GM06990 (cell line): ENCODE measurements around the gene S100A16.

Experiments used
- DNase-seq: peaks from one replicate; pipeline ENCODE4 v3.0.0-alpha.2; 2011; ENCODE audit not compliant: insufficient read length; ENCODE audit errors: extremely low read depth
- H3K27me3 ChIP-seq: replicated peaks from 2 replicates; pipeline ENCODE4 v1.6.0; 2011; ENCODE audit warnings: low read length; ENCODE audit not compliant: control insufficient read depth, insufficient read depth
- H3K36me3 ChIP-seq: 2 replicates; pipeline ENCODE4 v1.5.1; 2011; ENCODE audit warnings: low read length; ENCODE audit not compliant: control insufficient read depth, insufficient read depth
- H3K4me3 ChIP-seq: replicated peaks from 2 replicates; pipeline ENCODE4 v1.5.1; 2011; ENCODE audit warnings: low read depth, mild to moderate bottlenecking, control low read depth, low read length
- TF ChIP-seq, protein P1 (sequence below): IDR thresholded peaks from 2 replicates; pipeline ENCODE4 v1.5.1; 2011; ENCODE audit warnings: low read length, control low read depth, mild to moderate bottlenecking, inconsistent platforms; ENCODE audit not compliant: insufficient read depth, poor library complexity, severe bottlenecking

S100A16 gene

DNA sequence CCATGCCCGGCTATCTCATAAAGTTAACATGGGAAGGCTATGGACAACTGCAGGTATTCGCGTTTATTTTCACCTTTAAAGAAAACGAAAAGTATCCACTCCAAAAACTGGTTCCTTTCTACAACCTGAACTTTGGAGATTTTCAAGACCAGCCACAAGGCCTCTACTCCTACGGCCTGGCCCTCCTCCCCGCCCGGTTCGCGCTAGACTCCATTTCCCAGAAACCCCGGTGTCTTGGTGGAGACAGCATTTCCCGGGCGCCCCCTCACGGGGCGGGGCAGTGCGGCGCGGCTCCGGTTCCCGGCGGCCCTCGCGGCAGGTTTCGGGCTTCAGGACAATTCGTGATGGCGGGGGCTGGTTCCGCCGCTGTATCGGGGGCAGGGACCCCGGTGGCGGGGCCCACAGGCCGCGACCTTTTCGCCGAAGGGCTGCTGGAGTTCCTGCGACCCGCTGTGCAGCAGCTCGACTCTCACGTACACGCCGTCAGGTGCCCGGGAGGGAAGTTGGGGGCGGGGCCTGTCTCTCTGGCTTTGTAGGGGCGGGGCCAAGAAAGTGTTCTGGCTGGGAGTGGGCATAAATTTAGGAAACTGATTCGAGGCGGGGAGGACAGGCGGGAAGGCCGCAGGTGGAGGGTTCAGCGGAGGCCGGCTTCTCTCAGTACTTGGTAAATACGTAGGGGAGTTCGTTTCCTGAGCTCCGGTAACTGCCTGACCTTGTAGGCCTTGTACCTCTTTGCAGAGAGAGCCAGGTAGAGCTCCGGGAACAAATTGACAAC, 45.6 kb upstream of the S100A16 start, which contains the start of gene SNAPIN:
Gene SNAPIN, plus strand, starts transcription at position 304 of the 775 bp plus-strand sequence. Its CDS starts 41 bp downstream, at position 345.
- Histone ChIP-seq H3K27me3 (no peaks in the 10 kb centered on the region), H3K36me3 (peaks cover 16% of the 10 kb centered on the region), H3K4me3 (peak within 1 kb of the TSS; percentile 85)
- TF ChIP-seq, protein P1, sequence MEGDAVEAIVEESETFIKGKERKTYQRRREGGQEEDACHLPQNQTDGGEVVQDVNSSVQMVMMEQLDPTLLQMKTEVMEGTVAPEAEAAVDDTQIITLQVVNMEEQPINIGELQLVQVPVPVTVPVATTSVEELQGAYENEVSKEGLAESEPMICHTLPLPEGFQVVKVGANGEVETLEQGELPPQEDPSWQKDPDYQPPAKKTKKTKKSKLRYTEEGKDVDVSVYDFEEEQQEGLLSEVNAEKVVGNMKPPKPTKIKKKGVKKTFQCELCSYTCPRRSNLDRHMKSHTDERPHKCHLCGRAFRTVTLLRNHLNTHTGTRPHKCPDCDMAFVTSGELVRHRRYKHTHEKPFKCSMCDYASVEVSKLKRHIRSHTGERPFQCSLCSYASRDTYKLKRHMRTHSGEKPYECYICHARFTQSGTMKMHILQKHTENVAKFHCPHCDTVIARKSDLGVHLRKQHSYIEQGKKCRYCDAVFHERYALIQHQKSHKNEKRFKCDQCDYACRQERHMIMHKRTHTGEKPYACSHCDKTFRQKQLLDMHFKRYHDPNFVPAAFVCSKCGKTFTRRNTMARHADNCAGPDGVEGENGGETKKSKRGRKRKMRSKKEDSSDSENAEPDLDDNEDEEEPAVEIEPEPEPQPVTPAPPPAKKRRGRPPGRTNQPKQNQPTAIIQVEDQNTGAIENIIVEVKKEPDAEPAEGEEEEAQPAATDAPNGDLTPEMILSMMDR, result no peak
- peak; percentile 94 for DNase-seq

DNA sequence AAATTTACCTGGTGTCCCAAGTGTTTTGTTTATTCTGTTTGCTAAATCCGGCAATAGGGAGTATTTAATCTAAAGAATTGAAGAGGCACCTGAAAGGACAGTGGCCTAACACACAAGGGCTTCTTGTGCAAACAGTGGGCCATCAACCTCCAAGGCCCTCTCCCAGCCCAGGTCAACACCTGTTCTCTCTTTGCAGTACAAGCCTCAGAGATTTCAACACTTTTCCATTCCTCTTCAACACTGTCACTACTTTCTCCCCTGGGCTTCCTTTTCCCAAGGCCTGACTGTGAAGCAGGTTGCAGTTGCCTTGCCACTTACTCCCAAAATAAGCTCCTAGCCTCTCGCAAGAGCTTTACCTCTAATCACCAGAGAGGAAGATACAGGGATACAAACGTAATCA, 42.4 kb upstream of the S100A16 start:
- H3K27me3 ChIP-seq, result no peaks in the 10 kb centered on the region
- no peak for DNase-seq
- H3K36me3 ChIP-seq, result no peaks in the 10 kb centered on the region
- TF ChIP-seq, protein P1, result no peak
- no peak overlapping the region for H3K4me3 ChIP-seq

DNA sequence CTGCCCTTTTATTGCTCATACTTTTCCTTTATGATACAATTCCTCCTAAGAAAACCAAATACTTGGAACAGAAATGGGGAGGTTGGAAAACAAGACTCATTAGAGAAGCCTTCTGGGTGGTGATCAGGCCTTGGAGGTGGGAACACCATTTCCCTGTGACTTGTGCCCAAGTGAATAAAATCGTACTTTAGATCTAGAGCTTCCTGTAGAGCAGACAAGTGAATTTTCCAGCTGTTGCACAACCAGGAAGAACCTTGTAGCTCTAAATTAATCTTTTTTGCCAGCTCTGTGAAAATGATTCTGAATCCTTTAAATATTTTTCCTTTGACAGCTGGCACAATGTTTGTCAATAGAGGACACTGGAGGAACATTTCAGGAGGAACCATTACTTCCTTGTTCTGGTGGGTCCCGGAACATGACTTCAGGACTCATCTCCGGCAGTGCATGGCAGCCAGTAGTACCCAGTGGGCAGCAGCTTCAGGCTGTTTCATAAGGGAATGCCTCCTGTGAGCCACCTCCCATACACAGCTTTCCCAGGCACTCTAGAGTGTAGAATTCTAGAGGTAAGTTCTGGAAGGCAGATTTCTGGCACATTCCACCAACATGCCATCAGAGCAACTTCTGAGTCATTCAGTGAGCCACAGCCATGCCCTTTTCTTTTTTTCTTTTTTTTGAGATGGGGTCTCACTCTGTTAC, 40.0 kb upstream of the S100A16 start:
- Histone ChIP-seq H3K36me3 (no peaks in the 10 kb centered on the region), H3K4me3 (no peak overlapping the region), H3K27me3 (no peaks in the 10 kb centered on the region)
- DNase-seq, result no peak
- TF ChIP-seq, protein P1, result no peak

DNA sequence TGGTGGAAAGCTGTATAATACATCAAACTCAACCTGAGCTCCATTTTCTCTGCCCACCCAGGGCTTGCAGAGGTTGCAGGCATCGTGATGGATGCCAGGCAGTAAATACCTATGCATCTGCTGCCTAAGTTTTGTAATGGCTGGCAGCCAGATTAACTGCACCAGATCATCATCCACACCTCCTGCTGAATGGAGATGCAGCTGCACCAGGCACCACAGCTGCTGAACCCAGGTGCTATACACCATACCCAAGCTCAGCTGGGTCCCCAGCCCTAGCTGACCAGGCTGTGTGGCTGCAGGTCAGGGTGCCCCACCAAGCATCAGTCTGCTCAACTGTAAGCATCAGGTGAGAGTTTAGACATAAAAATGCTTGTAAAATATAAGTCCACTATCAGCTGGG, 38.8 kb upstream of the S100A16 start:
- DNase-seq, result no peak
- no peak overlapping the region for H3K4me3 ChIP-seq
- TF ChIP-seq, protein P1, result no peak
- H3K27me3 ChIP-seq, result no peaks in the 10 kb centered on the region
- peaks cover 3% of the 10 kb centered on the region for H3K36me3 ChIP-seq

DNA sequence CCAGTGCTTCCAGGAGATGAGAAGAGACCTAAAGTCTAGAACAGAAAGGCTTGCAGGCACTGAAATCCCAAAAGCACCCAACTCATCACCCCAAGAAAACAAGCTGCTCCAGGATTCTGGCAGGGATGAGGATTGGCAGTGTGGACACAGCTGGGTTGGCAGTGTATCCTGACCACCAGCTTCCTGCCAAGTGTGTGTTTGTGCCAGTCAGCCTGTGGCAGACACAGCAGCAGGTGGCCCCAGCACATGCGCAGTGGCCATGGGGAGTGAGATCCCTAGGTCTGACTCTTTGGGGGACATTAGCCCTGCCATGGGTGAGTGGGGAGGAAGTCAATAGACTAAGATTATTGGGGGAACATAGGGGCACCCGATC, 36.9 kb upstream of the S100A16 start:
- H3K27me3 ChIP-seq, result no peaks in the 10 kb centered on the region
- TF ChIP-seq, protein P1, result no peak
- DNase-seq, result no peak
- peaks cover 13% of the 10 kb centered on the region for H3K36me3 ChIP-seq
- no peak overlapping the region for H3K4me3 ChIP-seq
